Activated naive CD8-positive, alpha-beta T cell treated with anti-CD3 and anti-CD28 coated beads, Interleukin-2, amount 50 U/mL, for 16 hours (primary cell): ENCODE data around the gene NOXA1.

Experiments
- DNase-seq: peaks from one replicate; pipeline ENCODE4 v3.0.0-alpha.2; 2020; ENCODE audit warnings: low read depth, low spot score

NOXA1 gene

GRCh38 chr9:137454597-137455358 is 31.6 kb downstream of the NOXA1 start:
- no peak for DNase-seq

GRCh38 chr9:137455359-137455991 is 32.3 kb downstream of the NOXA1 start:
- no peak for DNase-seq

GRCh38 chr9:137456061-137456863 is 33.1 kb downstream of the NOXA1 start:
- no peak for DNase-seq

GRCh38 chr9:137456864-137457405 is 33.7 kb downstream of the NOXA1 start:
- no peak for DNase-seq

- no peak for DNase-seq
These were observed 34.4 kb downstream of the NOXA1 start for GRCh38 chr9:137457406-137458193.

GRCh38 chr9:137458194-137459151 is 35.3 kb downstream of the NOXA1 start:
- DNase-seq, result no peak

- DNase-seq, result peak; percentile 80
These were observed 36.0 kb downstream of the NOXA1 start, which contains the start of gene NSMF for GRCh38 chr9:137459152-137459600. NSMF (minus strand) TSS chr9:137459334; CDS start chr9:137459102, 232 bp downstream.

GRCh38 chr9:137459601-137460362 is 36.6 kb downstream of the NOXA1 start:
- no peak for DNase-seq

GRCh38 chr9:137460363-137461315 is 37.4 kb downstream of the NOXA1 start:
- DNase-seq, result no peak

- DNase-seq, result no peak
These were observed 38.1 kb downstream of the NOXA1 start for GRCh38 chr9:137461316-137461662.

- peak; percentile 55 for DNase-seq
These were observed 38.6 kb downstream of the NOXA1 start for GRCh38 chr9:137461663-137462395.

- DNase-seq, result no peak
These were observed 39.3 kb downstream of the NOXA1 start for GRCh38 chr9:137462396-137462985.

- no peak for DNase-seq
These were observed 40.1 kb downstream of the NOXA1 start for GRCh38 chr9:137462986-137463930.

GRCh38 chr9:137463931-137464290 is 40.7 kb downstream of the NOXA1 start:
- no peak for DNase-seq

- DNase-seq, result no peak
These were observed 41.3 kb downstream of the NOXA1 start for GRCh38 chr9:137464291-137464999.
